T-helper 17 cell (primary cell): ENCODE data around the gene ZCCHC7. TPM values are rescaled to one million over a fixed set of nuclear protein-coding genes. Genes with fewer than 3 reads are reported as not detected.
"Not testable (repeated sequence)": the region's sequence is repeated elsewhere in the genome, so short reads cannot be mapped to it uniquely, and the experiment has no call there.

Experiments
- ATAC-seq: fragments of 150-1000 bp; cut with Tn5 transposase; 2 replicates; pipeline ENCODE4 v1.10.0; 2021; ENCODE audit warnings: mild to moderate bottlenecking, moderate library complexity
- DNase-seq, 3 donors: peaks; one replicate each; pipeline versions ENCODE4 v3.0.0 to v3.0.0-alpha.2; 2020 to 2021
- H3K9me3 ChIP-seq: one replicate; pipeline ENCODE4 v1.7.0; 2013; ENCODE audit warnings: low read length, mild to moderate bottlenecking; ENCODE audit not compliant: control insufficient read depth, poor library complexity, severe bottlenecking
- H3K27ac Mint-ChIP-seq: one replicate; pipeline ENCODE4 v1.8.0; 2022; ENCODE audit warnings: mild to moderate bottlenecking, moderate library complexity, mixed read lengths
- H3K27me3 Mint-ChIP-seq: one replicate; pipeline ENCODE4 v1.8.0; 2022; ENCODE audit warnings: mixed read lengths
- H3K36me3 Mint-ChIP-seq: one replicate; pipeline ENCODE4 v1.8.0; 2022; ENCODE audit warnings: low read depth, mixed read lengths
- H3K4me1 Mint-ChIP-seq: one replicate; pipeline ENCODE4 v1.8.0; 2022; ENCODE audit warnings: mild to moderate bottlenecking, mixed read lengths
- H3K4me3 Mint-ChIP-seq: one replicate; pipeline ENCODE4 v1.8.0; 2022; ENCODE audit warnings: mild to moderate bottlenecking, moderate library complexity, mixed read lengths
- total RNA-seq, 4 donors: library from RNA in 2 of 4; stranded (reverse) in 2 of 4; gene quantifications; one replicate each; pipeline ENCODE4 v1.2.3 and lab custom pipeline; 2022 to 2026

ZCCHC7 gene
- total RNA-seq, 2 donors from 2014 or later: 33.4 to 33.6 TPM

DNA sequence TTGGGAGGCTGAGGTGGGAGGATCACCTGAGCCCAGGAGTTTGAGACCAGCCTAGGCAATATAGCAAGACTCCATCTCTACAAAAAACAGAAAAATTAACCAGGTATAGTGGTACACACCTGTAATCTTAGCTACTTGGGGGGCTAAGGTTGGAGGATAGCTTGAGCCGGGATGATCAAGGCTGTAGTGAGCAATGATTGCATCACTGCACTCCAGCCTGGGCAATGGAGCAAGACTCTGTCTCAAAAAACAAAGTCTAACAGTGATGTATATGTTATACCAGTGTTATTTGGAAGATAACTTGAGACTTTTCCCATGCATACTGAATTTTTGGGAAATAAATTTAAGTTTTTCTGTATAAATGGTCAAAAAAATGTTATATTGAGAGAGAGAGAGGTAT lies 146.3 kb downstream of the ZCCHC7 start:
- no peak for ATAC-seq
- H3K9me3 ChIP-seq: no peaks in the 10 kb centered on the region
- DNase-seq: no peak
- Mint-ChIP-seq H3K36me3 (peaks cover 3% of the 10 kb centered on the region), H3K27me3 (no peaks in the 10 kb centered on the region), H3K27ac (no peak overlapping the region), H3K4me1 (peaks cover 7% of the 10 kb centered on the region), H3K4me3 (no peak overlapping the region)

GRCh38 chr9:37269221-37269620 lies 148.8 kb downstream of the ZCCHC7 start:
- H3K4me3 Mint-ChIP-seq: no peak overlapping the region
- peaks cover 5% of the 10 kb centered on the region for H3K36me3 Mint-ChIP-seq
- ATAC-seq: no peak
- H3K27ac Mint-ChIP-seq: no peak overlapping the region
- no peaks in the 10 kb centered on the region for H3K9me3 ChIP-seq
- H3K27me3 Mint-ChIP-seq: no peaks in the 10 kb centered on the region
- peaks cover 5% of the 10 kb centered on the region for H3K4me1 Mint-ChIP-seq
- no peak for DNase-seq

DNA sequence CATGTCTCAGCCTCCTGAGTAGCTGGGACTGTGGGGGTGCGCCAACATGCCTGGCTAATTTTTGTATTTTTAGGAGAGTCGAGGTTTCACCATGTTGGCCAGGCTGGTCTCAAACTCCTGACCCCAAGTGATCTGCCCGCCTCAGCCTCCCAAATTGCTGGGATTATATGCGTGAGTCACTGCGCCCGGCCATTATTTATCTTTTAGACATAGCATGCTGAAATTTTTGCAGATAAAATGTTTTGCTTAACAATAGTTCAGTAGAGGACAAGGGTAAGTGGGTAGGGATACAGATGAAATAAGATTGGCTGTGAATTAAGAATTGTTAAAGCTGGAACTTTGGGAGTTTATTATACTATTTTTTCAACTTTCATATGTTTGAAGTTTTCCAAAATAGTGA lies 151.3 kb downstream of the ZCCHC7 start:
- no peaks in the 10 kb centered on the region for H3K9me3 ChIP-seq
- Mint-ChIP-seq H3K27me3 (no peaks in the 10 kb centered on the region), H3K4me3 (no peak overlapping the region), H3K36me3 (peaks cover 7% of the 10 kb centered on the region), H3K27ac (no peak overlapping the region), H3K4me1 (peaks cover 12% of the 10 kb centered on the region)
- ATAC-seq (no peak), DNase-seq (no peak)

DNA sequence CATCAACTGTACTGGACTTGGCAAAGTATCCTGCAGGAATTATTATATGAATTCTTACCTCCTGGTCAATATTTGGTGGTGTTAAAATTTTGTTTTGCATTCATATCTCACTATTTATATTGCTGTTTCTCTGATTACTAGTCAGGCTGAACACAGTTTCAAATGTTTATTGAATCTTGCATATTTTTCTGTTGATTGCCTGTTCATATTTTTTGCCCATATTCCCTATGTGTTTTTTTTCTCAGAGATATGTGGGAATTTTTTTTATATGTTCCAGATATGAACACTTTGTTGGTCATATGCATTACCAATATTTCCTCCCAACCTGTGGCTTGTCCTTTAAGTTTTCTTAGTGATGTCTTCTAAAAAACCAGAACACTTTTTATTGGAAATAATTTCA lies 153.2 kb downstream of the ZCCHC7 start:
- H3K36me3 Mint-ChIP-seq: peaks cover 7% of the 10 kb centered on the region
- H3K4me3 Mint-ChIP-seq: no peak overlapping the region
- H3K27me3 Mint-ChIP-seq: no peaks in the 10 kb centered on the region
- no peak for ATAC-seq
- H3K4me1 Mint-ChIP-seq: peaks cover 12% of the 10 kb centered on the region
- no peak for DNase-seq
- no peaks in the 10 kb centered on the region for H3K9me3 ChIP-seq
- H3K27ac Mint-ChIP-seq: no peak overlapping the region

DNA sequence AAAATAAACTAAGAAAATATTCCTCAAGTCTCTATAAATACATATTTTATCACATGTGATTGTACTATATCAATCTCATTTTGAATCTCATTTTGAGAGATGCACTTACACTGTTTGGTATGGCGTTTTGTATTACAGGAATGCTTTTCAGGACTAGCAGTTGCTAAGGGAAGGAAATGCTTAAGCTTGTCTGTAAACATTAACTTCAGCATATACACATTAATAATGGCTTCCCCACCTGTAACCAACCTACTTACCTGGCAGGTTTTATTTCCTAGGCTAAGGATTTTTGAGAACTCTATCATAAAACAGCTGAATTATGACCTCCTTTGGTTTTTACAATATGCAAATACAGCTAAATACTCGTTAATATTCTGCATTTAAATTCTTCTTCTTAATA lies 161.2 kb downstream of the ZCCHC7 start:
- no peaks in the 10 kb centered on the region for H3K9me3 ChIP-seq
- Mint-ChIP-seq H3K27ac (no peak overlapping the region), H3K4me1 (peaks cover 3% of the 10 kb centered on the region), H3K36me3 (no peaks in the 10 kb centered on the region), H3K27me3 (no peaks in the 10 kb centered on the region), H3K4me3 (no peak overlapping the region)
- no peak for DNase-seq
- no peak for ATAC-seq

- ATAC-seq: no peak
- no peak for DNase-seq
- Mint-ChIP-seq H3K27ac (peak overlapping the region; percentile 39), H3K4me3 (no peak overlapping the region), H3K27me3 (no peaks in the 10 kb centered on the region), H3K36me3 (no peaks in the 10 kb centered on the region), H3K4me1 (peaks cover 3% of the 10 kb centered on the region)
- no peaks in the 10 kb centered on the region for H3K9me3 ChIP-seq
These were observed 163.5 kb downstream of the ZCCHC7 start for GRCh38 chr9:37283730-37284325.

- Mint-ChIP-seq H3K27me3 (no peaks in the 10 kb centered on the region), H3K27ac (no peak overlapping the region), H3K4me3 (no peak overlapping the region), H3K4me1 (peaks cover 7% of the 10 kb centered on the region), H3K36me3 (peaks cover 2% of the 10 kb centered on the region)
- ATAC-seq: no peak
- no peaks in the 10 kb centered on the region for H3K9me3 ChIP-seq
- DNase-seq: no peak
These were observed 164.3 kb downstream of the ZCCHC7 start for GRCh38 chr9:37284636-37285035.

- no peak for DNase-seq
- peaks cover 2% of the 10 kb centered on the region for H3K36me3 Mint-ChIP-seq
- no peak overlapping the region for H3K4me3 Mint-ChIP-seq
- no peaks in the 10 kb centered on the region for H3K9me3 ChIP-seq
- no peak for ATAC-seq
- peaks cover 10% of the 10 kb centered on the region for H3K4me1 Mint-ChIP-seq
- H3K27ac Mint-ChIP-seq: no peak overlapping the region
- no peaks in the 10 kb centered on the region for H3K27me3 Mint-ChIP-seq
These were observed 166.3 kb downstream of the ZCCHC7 start for GRCh38 chr9:37286530-37287175.

GRCh38 chr9:37287317-37287716 lies 166.9 kb downstream of the ZCCHC7 start:
- ATAC-seq (no peak), DNase-seq (no peak)
- Mint-ChIP-seq H3K4me1 (peaks cover 10% of the 10 kb centered on the region), H3K27me3 (no peaks in the 10 kb centered on the region), H3K36me3 (peaks cover 2% of the 10 kb centered on the region), H3K4me3 (no peak overlapping the region), H3K27ac (no peak overlapping the region)
- no peaks in the 10 kb centered on the region for H3K9me3 ChIP-seq

- H3K4me3 Mint-ChIP-seq: peak overlapping the region; percentile 4
- H3K36me3 Mint-ChIP-seq: peaks cover 2% of the 10 kb centered on the region
- H3K27ac Mint-ChIP-seq: no peak overlapping the region
- DNase-seq: no peak
- H3K4me1 Mint-ChIP-seq: peaks cover 18% of the 10 kb centered on the region
- no peaks in the 10 kb centered on the region for H3K27me3 Mint-ChIP-seq
- no peak for ATAC-seq
- H3K9me3 ChIP-seq: no peaks in the 10 kb centered on the region
These were observed 169.3 kb downstream of the ZCCHC7 start for GRCh38 chr9:37289631-37290030.

- no peak for DNase-seq
- H3K9me3 ChIP-seq: no peaks in the 10 kb centered on the region
- no peak for ATAC-seq
- Mint-ChIP-seq H3K4me1 (peaks cover 23% of the 10 kb centered on the region), H3K27ac (no peak overlapping the region), H3K4me3 (no peak overlapping the region), H3K36me3 (peaks cover 2% of the 10 kb centered on the region), H3K27me3 (no peaks in the 10 kb centered on the region)
These were observed 170.1 kb downstream of the ZCCHC7 start for GRCh38 chr9:37290366-37290939.

- Mint-ChIP-seq H3K36me3 (peaks cover 2% of the 10 kb centered on the region), H3K27ac (no peak overlapping the region), H3K27me3 (no peaks in the 10 kb centered on the region), H3K4me3 (no peak overlapping the region), H3K4me1 (peaks cover 27% of the 10 kb centered on the region)
- ATAC-seq: no peak
- no peak for DNase-seq
- H3K9me3 ChIP-seq: no peaks in the 10 kb centered on the region
These were observed 170.6 kb downstream of the ZCCHC7 start for GRCh38 chr9:37290940-37291485.

GRCh38 chr9:37291612-37292238 lies 171.4 kb downstream of the ZCCHC7 start:
- H3K4me3 Mint-ChIP-seq, DNase-seq, H3K9me3 ChIP-seq, H3K27ac Mint-ChIP-seq, H3K27me3 Mint-ChIP-seq, ATAC-seq, H3K36me3 Mint-ChIP-seq: not testable (repeated sequence)
- H3K4me1 Mint-ChIP-seq: peaks cover 31% of the 10 kb centered on the region
